Measurements from ENCODE around the gene AGAP5.

The AGAP5 gene

GRCh38 chr10:73649876-73650536 is 47.9 kb downstream of the AGAP5 start:
- no peak for DNase-seq (ENCODE audit: low spot score in 2 of 2)
- ATAC-seq = no peak
- Mint-ChIP-seq H3K36me3 (no peaks in the 10 kb centered on the region), H3K9me3 (no peaks in the 10 kb centered on the region), H3K27ac (no peak overlapping the region), H3K4me1 (peaks cover 12% of the 10 kb centered on the region), H3K4me3 (no peak overlapping the region)

GRCh38 chr10:73648975-73649829 is 48.7 kb downstream of the AGAP5 start:
- ATAC-seq = no peak
- no peak overlapping the region for H3K27ac Mint-ChIP-seq
- DNase-seq (ENCODE audit: low spot score in 2 of 2) = no peak
- H3K36me3 Mint-ChIP-seq = no peaks in the 10 kb centered on the region
- H3K9me3 Mint-ChIP-seq = no peaks in the 10 kb centered on the region
- peaks cover 20% of the 10 kb centered on the region for H3K4me1 Mint-ChIP-seq
- H3K4me3 Mint-ChIP-seq = no peak overlapping the region

GRCh38 chr10:73647875-73648651 is 49.8 kb downstream of the AGAP5 start:
- Mint-ChIP-seq H3K27ac (no peak overlapping the region), H3K4me3 (peak overlapping the region; percentile 49), H3K9me3 (no peaks in the 10 kb centered on the region), H3K36me3 (no peaks in the 10 kb centered on the region), H3K4me1 (peaks cover 28% of the 10 kb centered on the region)
- DNase-seq (ENCODE audit: low spot score in 2 of 2) = no peak
- ATAC-seq = no peak

GRCh38 chr10:73647211-73647874 is 50.6 kb downstream of the AGAP5 start:
- Mint-ChIP-seq H3K4me3 (peak overlapping the region; percentile 49), H3K9me3 (no peaks in the 10 kb centered on the region), H3K27ac (no peak overlapping the region)

GRCh38 chr10:73646598-73647041 is 51.3 kb downstream of the AGAP5 start:
- H3K9me3 Mint-ChIP-seq = no peaks in the 10 kb centered on the region
- H3K27ac Mint-ChIP-seq = no peak overlapping the region
- no peaks in the 10 kb centered on the region for H3K36me3 Mint-ChIP-seq
- DNase-seq (ENCODE audit: low spot score in 2 of 2) (no peak), ATAC-seq (no peak)
- H3K4me1 Mint-ChIP-seq = peaks cover 28% of the 10 kb centered on the region
- peak overlapping the region; percentile 49 for H3K4me3 Mint-ChIP-seq

More at GRCh38 chr10:73647211-73647874, 50.6 kb downstream of the AGAP5 start:
- H3K4me1 Mint-ChIP-seq = peaks cover 28% of the 10 kb centered on the region
- no peaks in the 10 kb centered on the region for H3K36me3 Mint-ChIP-seq
- ATAC-seq = peak; percentile 16
- DNase-seq (ENCODE audit: low spot score in 2 of 2) = no peak

GRCh38 chr10:73645251-73645650 is 52.7 kb downstream of the AGAP5 start:
- ATAC-seq = no peak
- no peaks in the 10 kb centered on the region for H3K9me3 Mint-ChIP-seq

GRCh38 chr10:73644767-73645166 is 53.1 kb downstream of the AGAP5 start:
- no peak overlapping the region for H3K4me3 Mint-ChIP-seq
- H3K9me3 Mint-ChIP-seq = no peaks in the 10 kb centered on the region

More at GRCh38 chr10:73645251-73645650, 52.7 kb downstream of the AGAP5 start:
- no peak overlapping the region for H3K4me3 Mint-ChIP-seq
- H3K4me1 Mint-ChIP-seq = peaks cover 22% of the 10 kb centered on the region
- DNase-seq (ENCODE audit: low spot score in 2 of 2) = no peak
- no peaks in the 10 kb centered on the region for H3K36me3 Mint-ChIP-seq
- no peak overlapping the region for H3K27ac Mint-ChIP-seq

GRCh38 chr10:73644015-73644743 is 53.7 kb downstream of the AGAP5 start:
- no peak overlapping the region for H3K4me3 Mint-ChIP-seq

More at GRCh38 chr10:73644767-73645166, 53.1 kb downstream of the AGAP5 start:
- Mint-ChIP-seq H3K4me1 (peaks cover 22% of the 10 kb centered on the region), H3K27ac (no peak overlapping the region), H3K36me3 (no peaks in the 10 kb centered on the region)
- peak; percentile 66 for ATAC-seq
- no peak for DNase-seq (ENCODE audit: low spot score in 2 of 2)

GRCh38 chr10:73643362-73643761 is 54.5 kb downstream of the AGAP5 start:
- Mint-ChIP-seq H3K4me1 (peaks cover 22% of the 10 kb centered on the region), H3K9me3 (no peaks in the 10 kb centered on the region), H3K4me3 (no peak overlapping the region), H3K36me3 (no peaks in the 10 kb centered on the region), H3K27ac (no peak overlapping the region)
- ATAC-seq (no peak), DNase-seq (ENCODE audit: low spot score in 2 of 2) (no peak)

More at GRCh38 chr10:73644015-73644743, 53.7 kb downstream of the AGAP5 start:
- Mint-ChIP-seq H3K27ac (no peak overlapping the region), H3K9me3 (no peaks in the 10 kb centered on the region), H3K4me1 (peaks cover 22% of the 10 kb centered on the region), H3K36me3 (no peaks in the 10 kb centered on the region)
- ATAC-seq = peak; percentile 68
- DNase-seq (ENCODE audit: low spot score in 2 of 2) = peak; percentile 24 to 65

GRCh38 chr10:73641328-73642060 is 56.4 kb downstream of the AGAP5 start, which contains the start of gene MYOZ1:
Gene MYOZ1, minus strand, starts transcription at chr10:73641474. Its CDS starts 1,457 bp downstream, at chr10:73640017.
- DNase-seq (ENCODE audit: low spot score in 2 of 2) = no peak
- Mint-ChIP-seq H3K4me1 (peaks cover 22% of the 10 kb centered on the region), H3K27ac (no peak within 1 kb of the TSS), H3K9me3 (no peaks in the 10 kb centered on the region), H3K36me3 (no peaks in the 10 kb centered on the region), H3K4me3 (no peak within 1 kb of the TSS)
- no peak for ATAC-seq

GRCh38 chr10:73639286-73639685 is 58.6 kb downstream of the AGAP5 start:
- DNase-seq (ENCODE audit: low spot score in 2 of 2) (no peak), ATAC-seq (no peak)
- Mint-ChIP-seq H3K27ac (no peak overlapping the region), H3K4me1 (peaks cover 9% of the 10 kb centered on the region), H3K4me3 (no peak overlapping the region), H3K36me3 (no peaks in the 10 kb centered on the region), H3K9me3 (no peaks in the 10 kb centered on the region)

- H3K36me3 Mint-ChIP-seq = no peaks in the 10 kb centered on the region
- H3K9me3 Mint-ChIP-seq = no peaks in the 10 kb centered on the region
- no peak overlapping the region for H3K4me3 Mint-ChIP-seq
- H3K4me1 Mint-ChIP-seq = no peaks in the 10 kb centered on the region
- H3K27ac Mint-ChIP-seq = no peak overlapping the region
- DNase-seq (ENCODE audit: low spot score in 2 of 2) = no peak
- no peak for ATAC-seq
Observed at GRCh38 chr10:73635781-73636180, 62.1 kb downstream of the AGAP5 start.

GRCh38 chr10:73634421-73634820 is 63.5 kb downstream of the AGAP5 start:
- no peak overlapping the region for H3K4me3 Mint-ChIP-seq
- no peaks in the 10 kb centered on the region for H3K9me3 Mint-ChIP-seq
- no peaks in the 10 kb centered on the region for H3K36me3 Mint-ChIP-seq
- no peak overlapping the region for H3K27ac Mint-ChIP-seq
- no peaks in the 10 kb centered on the region for H3K4me1 Mint-ChIP-seq
- DNase-seq (ENCODE audit: low spot score in 2 of 2) = no peak
- ATAC-seq = no peak

- peaks cover 16% of the 10 kb centered on the region for H3K4me1 Mint-ChIP-seq
- ATAC-seq (no peak), DNase-seq (ENCODE audit: low spot score in 2 of 2) (no peak)
- H3K27ac Mint-ChIP-seq = no peak overlapping the region
- H3K4me3 Mint-ChIP-seq = no peak overlapping the region
- H3K9me3 Mint-ChIP-seq = no peaks in the 10 kb centered on the region
- peaks cover 8% of the 10 kb centered on the region for H3K36me3 Mint-ChIP-seq
Observed at GRCh38 chr10:73629165-73629564, 68.7 kb downstream of the AGAP5 start.
